MM.1S (cell line): Measurements from ENCODE around the gene TRMT61A.

Source experiments
- DNase-seq: peaks from one replicate; pipeline ENCODE4 v3.0.0-alpha.2; 2015
- H2AFZ ChIP-seq: fragments of 300-600 bp; sonication (generic); 2 replicates; pipeline ENCODE4 v1.6.0; 2016; ENCODE audit warnings: antibody characterized with exemption, low read length
- H3F3A ChIP-seq: fragments of 300-600 bp; sonication (generic); 2 replicates; pipeline ENCODE4 v1.6.1; 2016; ENCODE audit warnings: mild to moderate bottlenecking, antibody characterized with exemption, low read length, moderate library complexity, mixed read lengths; ENCODE audit not compliant: insufficient read depth
- H3K27ac ChIP-seq: fragments of 300-600 bp; sonication (generic); 2 replicates; pipeline ENCODE4 v1.5.1; 2016; ENCODE audit warnings: mild to moderate bottlenecking, low read length
- H3K27me3 ChIP-seq: fragments of 300-600 bp; sonication (generic); replicated peaks from 2 replicates; pipeline ENCODE4 v1.6.0; 2016; ENCODE audit warnings: low read length; ENCODE audit not compliant: insufficient read depth
- H3K36me3 ChIP-seq: fragments of 300-600 bp; sonication (generic); replicated peaks from 2 replicates; pipeline ENCODE4 v1.6.1; 2016; ENCODE audit warnings: mild to moderate bottlenecking, low read length, mixed read lengths; ENCODE audit not compliant: insufficient read depth
- H3K4me1 ChIP-seq: fragments of 300-600 bp; sonication (generic); 2 replicates; pipeline ENCODE4 v1.6.1; 2016; ENCODE audit warnings: low read length, mixed read lengths
- H3K4me2 ChIP-seq: fragments of 300-600 bp; sonication (generic); 2 replicates; pipeline ENCODE4 v1.6.0; 2016; ENCODE audit warnings: low read depth, low read length
- H3K4me3 ChIP-seq: fragments of 300-600 bp; sonication (generic); 2 replicates; pipeline ENCODE4 v1.5.1; 2016; ENCODE audit warnings: low read length, mixed read lengths
- H3K79me2 ChIP-seq: fragments of 300-600 bp; sonication (generic); 2 replicates; pipeline ENCODE4 v1.6.1; 2016; ENCODE audit warnings: mixed run types, low read length, mixed read lengths
- H3K9ac ChIP-seq: fragments of 300-600 bp; sonication (generic); 2 replicates; pipeline ENCODE4 v1.6.1; 2016; ENCODE audit warnings: low read length, mixed read lengths
- H3K9me2 ChIP-seq: fragments of 300-600 bp; sonication (generic); replicated peaks from 2 replicates; pipeline ENCODE4 v1.6.1; 2016; ENCODE audit warnings: mild to moderate bottlenecking, low read length, mixed read lengths; ENCODE audit not compliant: insufficient read depth
- H3K9me3 ChIP-seq: fragments of 300-600 bp; sonication (generic); replicated peaks from 2 replicates; pipeline ENCODE4 v1.6.1; 2016; ENCODE audit warnings: mild to moderate bottlenecking, low read length, mixed read lengths; ENCODE audit not compliant: insufficient read depth
- H4K20me1 ChIP-seq: fragments of 300-600 bp; sonication (generic); 2 replicates; pipeline ENCODE4 v1.6.1; 2016; ENCODE audit warnings: mild to moderate bottlenecking, low read length, moderate library complexity, mixed read lengths; ENCODE audit not compliant: insufficient read depth
- CTCF ChIP-seq: fragments of 300-600 bp; sonication (generic); IDR thresholded peaks from 2 replicates; pipeline ENCODE4 v1.5.1; 2016; ENCODE audit warnings: antibody characterized with exemption, low read length, mixed read lengths
- EZH2 ChIP-seq: fragments of 300-600 bp; sonication (generic); optimal IDR thresholded peaks from 2 replicates; pipeline ENCODE3; 2017; ENCODE audit warnings: low read depth, mild to moderate bottlenecking, antibody characterized with exemption, low read length, mixed read lengths
- EZH2phosphoT487 ChIP-seq: fragments of 300-600 bp; sonication (generic); IDR thresholded peaks from 2 replicates; pipeline ENCODE4 v1.6.1; 2018; ENCODE audit warnings: antibody characterized with exemption, low read length

The TRMT61A gene

GRCh38 chr14:103520657-103521437, 8.1 kb upstream of the TRMT61A start:
- H3K4me1 ChIP-seq, result no peaks in the 10 kb centered on the region
- H3F3A ChIP-seq, result no peaks in the 10 kb centered on the region
- H4K20me1 ChIP-seq, result no peaks in the 10 kb centered on the region
- H3K27ac ChIP-seq, result no peak overlapping the region
- peak overlapping the region; percentile 57 for H3K4me3 ChIP-seq
- H3K9me3 ChIP-seq, result no peaks in the 10 kb centered on the region
- H3K27me3 ChIP-seq, result no peaks in the 10 kb centered on the region; the same call in 1 of the 2 replicates
- no peaks in the 10 kb centered on the region for H3K9me2 ChIP-seq
- TF ChIP-seq CTCF, result 0 out of 2 replicates have a peak, but pooled peaks have one; percentile 22
- no peak for TF ChIP-seq EZH2
- peak; percentile 46 for DNase-seq
- peak overlapping the region; percentile 35; the same call in 1 of the 2 replicates for H2AFZ ChIP-seq
- H3K36me3 ChIP-seq, result no peaks in the 10 kb centered on the region
- peak overlapping the region; percentile 60 for H3K4me2 ChIP-seq
- H3K79me2 ChIP-seq, result no peaks in the 10 kb centered on the region
- H3K9ac ChIP-seq, result no peak overlapping the region

- Histone ChIP-seq H3K27ac (no peak overlapping the region), H3K36me3 (no peaks in the 10 kb centered on the region), H3K27me3 (no peaks in the 10 kb centered on the region; the same call in 1 of the 2 replicates), H3K79me2 (no peaks in the 10 kb centered on the region), H3K4me1 (no peaks in the 10 kb centered on the region), H3K9me3 (no peaks in the 10 kb centered on the region), H3F3A (no peaks in the 10 kb centered on the region), H3K9me2 (no peaks in the 10 kb centered on the region), H4K20me1 (no peaks in the 10 kb centered on the region), H3K4me2 (peak overlapping the region; percentile 60), H3K9ac (no peak overlapping the region), H2AFZ (no peak overlapping the region), H3K4me3 (peak overlapping the region; percentile 57; the same call in 1 of the 2 replicates)
- TF ChIP-seq EZH2phosphoT487, result no peak
- TF ChIP-seq CTCF, result no peak
- no peak for TF ChIP-seq EZH2
- DNase-seq, result no peak
Measured at GRCh38 chr14:103521438-103521950, 7.5 kb upstream of the TRMT61A start.

DNA sequence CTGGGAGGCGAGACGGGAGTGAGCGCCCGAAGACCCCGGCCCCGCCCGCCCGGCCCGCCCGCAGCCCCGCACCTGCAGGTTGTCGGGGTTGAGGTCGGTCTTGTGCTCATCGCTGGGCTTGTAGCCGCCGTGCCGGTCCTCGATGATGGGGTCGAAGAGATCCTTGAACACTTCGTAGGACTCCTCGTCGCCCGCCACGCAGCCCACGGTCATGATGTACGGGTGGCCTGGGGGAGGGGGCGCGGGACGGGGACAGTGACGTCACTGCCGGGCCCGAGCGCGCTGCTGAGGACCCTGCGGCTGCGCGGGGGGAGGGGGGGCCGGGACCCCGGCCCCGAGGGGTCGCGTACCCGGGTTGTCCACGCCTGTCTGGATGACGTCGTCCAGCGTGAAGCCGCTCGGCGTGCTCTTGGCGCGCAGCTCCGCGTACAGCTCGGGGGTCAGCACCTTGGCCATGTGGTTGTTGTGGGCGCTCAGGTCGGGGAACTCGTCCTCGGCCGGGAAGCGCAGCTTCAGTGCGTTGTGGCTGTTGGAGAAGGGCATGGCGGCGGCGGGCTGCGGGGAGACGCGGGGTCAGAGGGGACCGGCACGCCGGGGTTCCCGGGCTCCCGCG, 6.9 kb upstream of the TRMT61A start:
- no peak for DNase-seq
- Histone ChIP-seq H2AFZ (no peak overlapping the region), H3K4me1 (no peaks in the 10 kb centered on the region)

More for the DNA sequence above, 6.9 kb upstream of the TRMT61A start:
- no peaks in the 10 kb centered on the region for H3F3A ChIP-seq
- H3K9ac ChIP-seq, result no peak overlapping the region
- no peaks in the 10 kb centered on the region for H3K9me3 ChIP-seq
- H4K20me1 ChIP-seq, result no peaks in the 10 kb centered on the region
- H3K79me2 ChIP-seq, result no peaks in the 10 kb centered on the region
- TF ChIP-seq CTCF (no peak), EZH2phosphoT487 (no peak), EZH2 (no peak)
- no peak overlapping the region for H3K27ac ChIP-seq
- H3K4me2 ChIP-seq, result no peak overlapping the region
- H3K4me3 ChIP-seq, result no peak overlapping the region
- no peaks in the 10 kb centered on the region; the same call in 1 of the 2 replicates for H3K27me3 ChIP-seq
- H3K9me2 ChIP-seq, result no peaks in the 10 kb centered on the region
- no peaks in the 10 kb centered on the region for H3K36me3 ChIP-seq
